Pons (tissue), 1 donor: ENCODE measurements around the gene FRMPD1.

Experiments used
- DNase-seq: peaks from one replicate; pipeline ENCODE4 v3.0.0-alpha.2; 2016; ENCODE audit warnings: low spot score

The FRMPD1 gene

DNA sequence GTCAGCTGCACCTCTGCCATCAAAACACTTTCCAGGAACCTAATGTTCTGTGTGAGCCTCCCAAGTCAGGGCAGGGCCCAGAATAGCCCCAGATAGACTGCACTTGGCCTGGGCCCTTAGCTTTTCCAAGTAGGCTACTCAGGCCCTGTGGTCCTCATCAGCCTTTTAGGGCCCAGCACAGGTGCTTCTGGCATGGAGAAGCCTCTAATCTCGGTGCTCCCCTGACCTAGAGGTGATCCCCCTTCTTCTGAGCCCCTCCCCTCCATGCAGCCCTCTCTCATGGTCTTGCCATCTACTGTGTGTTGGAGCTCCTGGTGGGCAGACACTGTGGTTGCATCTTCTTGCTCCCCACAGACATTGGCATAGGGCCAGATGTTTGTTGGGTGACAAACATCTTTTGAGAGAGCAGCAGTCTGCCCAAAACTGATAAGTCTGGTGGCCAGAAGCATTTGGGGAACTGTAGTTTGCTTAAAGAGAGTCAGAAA, 28.1 kb downstream of the FRMPD1 start:
- no peak for DNase-seq

DNA sequence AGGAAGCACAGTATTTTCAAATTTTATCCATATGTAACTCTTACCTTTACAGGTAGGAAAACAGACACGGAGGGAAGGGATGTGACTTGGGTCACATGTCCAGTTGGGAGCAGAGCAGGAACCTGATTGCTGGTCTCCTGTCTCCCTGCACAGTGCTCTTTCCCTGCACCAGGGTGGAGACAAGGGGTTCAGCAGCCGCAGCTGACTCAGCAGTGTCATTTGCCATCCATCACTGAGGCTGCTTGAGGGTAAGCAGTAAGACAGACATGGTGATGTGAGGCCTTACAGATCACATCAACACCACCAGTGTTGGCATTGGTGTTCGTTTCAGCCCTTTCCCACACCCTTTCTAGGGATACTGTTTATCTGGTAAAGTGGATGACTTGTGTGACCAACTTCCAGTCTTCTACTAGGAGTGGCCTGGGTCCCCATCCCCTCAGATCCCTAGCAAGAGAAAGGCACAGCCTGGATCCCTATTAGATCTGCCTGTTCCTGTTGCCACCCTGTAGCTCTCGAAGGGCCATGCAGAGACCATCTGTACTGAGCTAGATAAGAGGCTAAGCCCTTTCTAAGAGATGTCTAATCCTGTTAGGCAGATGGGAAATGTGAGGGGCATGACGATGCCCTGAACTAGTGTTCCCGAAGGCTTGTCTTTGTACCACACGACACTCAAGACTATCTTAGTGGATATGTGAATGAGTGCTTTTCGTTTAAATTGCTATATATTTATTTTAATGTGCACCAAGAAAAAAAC, 29.1 kb downstream of the FRMPD1 start:
- DNase-seq, result no peak

DNA sequence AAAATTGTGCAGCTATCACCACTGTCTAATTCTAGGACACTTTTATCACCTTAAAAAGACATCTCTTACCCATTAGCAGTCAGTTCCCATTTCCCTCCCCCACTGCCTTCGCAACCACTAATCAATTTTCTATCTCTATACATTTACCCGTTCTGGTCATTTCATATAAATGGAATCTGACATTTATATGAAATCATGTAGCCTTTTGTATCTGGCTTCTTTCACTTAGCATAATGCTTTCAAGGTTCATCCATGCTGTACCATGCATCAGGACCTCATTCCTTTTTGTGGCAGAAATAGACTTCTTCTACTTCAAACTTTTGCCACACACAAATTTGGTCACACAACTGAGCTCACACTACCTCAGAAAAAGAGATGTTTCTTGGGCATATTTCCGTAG, 32.2 kb downstream of the FRMPD1 start:
- no peak for DNase-seq

DNA sequence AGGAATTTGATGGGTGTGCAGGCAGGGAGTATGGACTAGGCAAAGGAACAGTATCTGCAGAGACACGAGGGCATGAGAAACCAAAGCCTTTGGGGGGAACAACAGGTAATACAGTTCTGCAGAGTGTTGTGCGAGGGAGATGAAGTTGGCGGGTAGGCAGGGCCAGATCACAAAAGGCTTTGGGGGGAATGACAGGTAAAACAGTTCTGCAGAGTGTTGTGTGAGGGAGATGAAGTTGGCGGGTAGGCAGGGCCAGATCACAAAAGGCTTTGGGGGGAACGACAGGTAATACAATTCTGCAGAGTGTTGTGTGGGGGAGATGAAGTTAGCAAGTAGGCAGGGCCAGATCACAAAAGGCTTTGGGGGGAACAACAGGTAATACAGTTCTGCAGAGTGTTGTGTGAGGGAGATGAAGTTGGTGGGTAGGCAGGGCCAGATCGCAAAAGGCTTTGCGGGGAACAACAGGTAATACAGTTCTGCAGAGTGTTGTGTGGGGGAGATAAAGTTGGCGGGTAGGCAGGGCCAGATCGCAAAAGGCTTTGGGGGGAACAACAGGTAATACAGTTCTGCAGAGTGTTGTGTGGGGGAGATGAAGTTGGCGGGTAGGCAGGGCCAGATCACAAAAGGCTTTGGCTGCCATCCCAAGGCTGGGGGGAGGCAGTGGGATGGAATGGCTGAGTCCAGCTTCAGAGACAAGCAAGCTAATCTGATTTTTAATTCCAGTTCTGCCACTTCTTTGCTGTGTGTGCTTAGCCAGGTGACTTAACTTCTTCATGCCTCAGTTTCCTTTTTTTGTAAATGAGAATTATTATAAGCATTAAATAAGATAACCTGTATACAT, 33.0 kb downstream of the FRMPD1 start:
- no peak for DNase-seq

GRCh38 chr9:37692622-37693221, 42.0 kb downstream of the FRMPD1 start:
- no peak for DNase-seq

DNA sequence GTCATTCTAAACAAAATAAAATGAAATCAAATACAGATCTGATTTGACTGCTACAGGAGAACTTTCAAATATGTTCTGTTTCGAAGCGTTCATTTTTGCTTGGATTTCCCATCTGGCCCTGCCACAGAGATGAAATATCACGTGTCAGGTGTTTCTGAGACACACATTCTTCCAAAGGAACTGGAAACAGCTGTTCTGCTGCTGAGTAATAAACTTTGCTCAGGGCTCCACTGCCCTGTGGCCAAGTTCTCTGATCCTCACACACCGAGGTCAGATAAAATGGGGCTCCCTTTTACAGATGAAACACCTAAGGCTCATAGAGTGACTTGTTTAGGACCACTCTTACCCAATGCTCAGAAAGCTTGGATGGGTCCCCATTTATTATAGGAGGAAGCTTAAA, 42.5 kb downstream of the FRMPD1 start:
- no peak for DNase-seq

- no peak for DNase-seq
These were observed 43.6 kb downstream of the FRMPD1 start for GRCh38 chr9:37694355-37694754.

- DNase-seq, result no peak
These were observed 45.8 kb downstream of the FRMPD1 start for GRCh38 chr9:37696528-37696927.

DNA sequence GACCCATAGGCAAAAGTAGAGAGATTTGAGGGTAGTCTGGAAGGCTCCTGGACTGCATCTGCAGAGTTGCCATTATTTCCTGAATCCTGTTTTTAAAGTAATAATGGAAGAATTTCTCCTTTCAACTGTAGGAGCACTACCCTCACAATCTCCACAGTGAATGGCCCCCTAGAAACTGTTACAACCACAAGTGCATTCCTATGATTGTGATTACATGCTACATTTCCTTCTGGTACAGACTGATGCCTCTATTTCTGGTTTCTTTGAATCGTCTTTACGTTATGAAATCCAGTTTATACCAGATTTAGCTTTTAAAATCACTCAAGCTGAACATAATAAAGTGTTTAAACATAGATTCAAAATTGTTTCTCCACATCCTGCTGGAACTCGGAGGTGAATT, 49.4 kb downstream of the FRMPD1 start:
- DNase-seq, result no peak

- no peak for DNase-seq
These were observed 50.1 kb downstream of the FRMPD1 start for GRCh38 chr9:37700900-37701299.

DNA sequence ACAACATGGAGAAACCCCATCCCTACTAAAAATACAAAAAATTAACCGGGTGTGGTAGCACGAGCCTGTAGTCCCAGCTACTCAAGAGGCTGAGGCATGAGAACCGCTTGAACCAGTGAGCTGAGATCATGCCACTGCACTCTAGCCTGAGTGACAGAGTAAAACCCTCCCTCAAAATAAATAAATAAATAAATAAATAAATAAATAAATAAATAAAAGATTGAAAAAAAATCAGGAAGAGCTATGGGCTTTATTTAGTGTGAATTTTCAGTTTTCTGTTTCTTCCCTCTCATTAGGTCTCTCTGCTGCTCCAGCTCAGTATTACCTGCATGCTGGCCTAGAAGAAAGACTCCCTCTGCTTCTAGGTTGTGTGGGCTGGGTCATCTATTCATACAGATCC, 55.0 kb downstream of the FRMPD1 start:
- DNase-seq, result no peak

- DNase-seq, result no peak
These were observed 55.5 kb downstream of the FRMPD1 start for GRCh38 chr9:37706290-37706689.

DNA sequence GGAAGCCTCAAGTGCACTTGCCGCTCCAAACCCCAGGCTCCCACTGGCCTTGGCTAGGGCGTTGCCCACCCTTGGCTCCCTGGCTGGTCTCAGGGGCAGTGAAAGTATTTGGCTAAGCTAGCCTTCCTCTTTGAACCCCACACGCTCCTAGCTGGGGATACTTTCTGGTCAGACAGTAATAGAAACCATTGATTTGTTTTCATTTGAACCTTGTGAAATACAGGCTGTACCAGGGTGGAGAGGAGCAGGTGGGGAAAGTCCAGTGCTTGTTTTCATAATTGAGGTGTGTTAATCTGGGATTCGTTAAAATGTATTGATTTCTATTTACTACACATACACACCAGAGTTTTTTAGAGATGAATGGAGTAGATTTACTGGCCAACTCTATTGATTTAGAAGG, 57.0 kb downstream of the FRMPD1 start:
- no peak for DNase-seq

- no peak for DNase-seq
These were observed 59.3 kb downstream of the FRMPD1 start for GRCh38 chr9:37710046-37710445.

DNA sequence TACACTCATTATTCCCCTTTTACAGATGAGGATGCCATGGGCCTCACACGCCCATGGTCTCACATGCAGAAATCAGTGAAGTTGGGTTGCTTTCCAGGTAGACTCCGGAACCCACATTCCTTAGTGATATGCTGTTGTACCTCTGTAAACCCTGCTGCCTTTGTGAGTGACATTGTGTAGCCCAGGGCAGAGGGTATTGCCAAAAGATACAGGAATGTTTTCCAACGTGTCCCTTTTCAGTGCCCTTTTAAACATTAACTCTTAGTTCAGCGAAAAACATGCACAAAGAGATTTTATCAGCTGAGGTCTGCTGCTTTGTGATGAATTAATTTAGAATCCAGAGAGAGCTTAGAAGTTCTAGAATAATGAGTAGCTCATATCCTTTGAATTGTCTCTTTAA, 64.5 kb downstream of the FRMPD1 start:
- DNase-seq, result no peak

GRCh38 chr9:37715991-37716505, 65.3 kb downstream of the FRMPD1 start:
- DNase-seq, result no peak

DNA sequence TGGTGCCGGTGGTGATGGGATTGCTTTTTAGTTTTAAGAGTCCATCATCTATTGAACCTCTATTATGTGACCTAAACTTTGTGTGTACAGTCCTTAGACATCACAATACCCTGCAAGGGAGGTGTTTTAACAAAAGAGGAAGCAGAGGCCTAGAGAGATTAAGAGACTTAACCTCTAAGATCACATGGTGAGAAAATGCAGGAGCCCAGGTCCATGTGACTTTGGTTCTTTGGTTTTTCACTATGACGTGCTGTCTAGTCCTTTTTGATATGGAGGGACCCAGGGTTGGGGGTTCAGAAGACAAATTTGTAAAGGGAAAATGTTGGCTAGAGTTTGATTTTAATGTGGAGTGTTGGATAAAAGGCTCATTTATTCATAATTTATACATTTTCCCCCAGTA, 68.8 kb downstream of the FRMPD1 start:
- no peak for DNase-seq

DNA sequence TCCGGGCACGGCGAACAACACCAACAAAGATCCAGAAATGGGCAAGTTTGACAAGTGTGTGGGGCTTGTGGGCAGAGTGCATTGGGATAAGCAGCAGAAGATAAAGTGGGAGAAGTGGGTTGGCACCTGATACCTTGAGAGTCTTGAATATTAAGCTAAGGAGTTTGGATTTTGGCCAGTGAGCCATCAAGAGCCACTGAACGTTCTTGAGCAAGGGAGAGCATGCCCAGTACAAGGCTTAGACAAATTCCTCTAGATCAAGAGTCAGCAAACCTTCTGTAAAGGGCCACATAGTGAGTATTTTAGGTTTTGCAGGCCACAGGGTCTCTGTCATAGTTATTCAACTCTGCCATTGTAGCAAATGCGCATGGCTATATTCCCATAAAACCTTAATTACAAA, 76.3 kb downstream of the FRMPD1 start:
- no peak for DNase-seq

DNA sequence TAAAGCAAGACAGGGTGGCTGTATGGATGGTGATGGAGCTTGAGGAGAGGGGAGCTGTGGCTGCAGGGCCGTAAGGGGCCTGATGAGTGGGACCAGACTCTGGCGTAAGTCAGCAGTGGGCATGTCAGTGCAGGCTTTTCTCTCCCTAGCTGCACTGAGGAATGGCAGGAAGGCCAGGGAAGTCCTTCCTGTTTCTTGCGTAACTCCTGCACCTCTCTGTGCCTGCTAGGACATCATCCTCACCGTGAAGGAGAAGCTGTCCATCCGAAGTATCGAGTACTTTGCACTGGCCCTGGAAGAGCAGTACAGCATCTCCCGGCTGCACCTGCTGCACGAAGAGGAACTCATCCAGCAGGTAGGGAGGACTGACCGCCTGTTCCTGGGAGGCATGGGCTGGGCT, 78.7 kb downstream of the FRMPD1 start:
- DNase-seq, result no peak

DNA sequence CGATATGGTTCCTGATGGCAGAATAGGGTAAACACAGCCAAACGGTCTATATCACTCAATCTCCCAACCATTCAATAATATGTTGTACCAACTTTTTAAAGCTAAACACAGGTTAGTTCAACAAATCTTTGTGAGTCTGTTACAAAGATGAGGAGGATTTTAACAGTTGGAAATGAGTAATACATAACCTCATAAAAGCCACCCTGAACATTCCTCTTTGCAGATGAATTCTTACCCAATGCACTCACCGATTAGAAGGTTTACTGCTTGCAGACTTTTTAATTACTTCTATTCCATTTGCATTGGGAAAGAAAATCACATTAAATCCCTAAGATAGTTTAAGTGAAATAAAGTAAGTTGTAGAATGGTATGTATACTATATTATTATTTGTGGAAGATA, 79.5 kb downstream of the FRMPD1 start:
- DNase-seq, result no peak

- DNase-seq, result no peak
These were observed 80.1 kb downstream of the FRMPD1 start for GRCh38 chr9:37730839-37731238.

DNA sequence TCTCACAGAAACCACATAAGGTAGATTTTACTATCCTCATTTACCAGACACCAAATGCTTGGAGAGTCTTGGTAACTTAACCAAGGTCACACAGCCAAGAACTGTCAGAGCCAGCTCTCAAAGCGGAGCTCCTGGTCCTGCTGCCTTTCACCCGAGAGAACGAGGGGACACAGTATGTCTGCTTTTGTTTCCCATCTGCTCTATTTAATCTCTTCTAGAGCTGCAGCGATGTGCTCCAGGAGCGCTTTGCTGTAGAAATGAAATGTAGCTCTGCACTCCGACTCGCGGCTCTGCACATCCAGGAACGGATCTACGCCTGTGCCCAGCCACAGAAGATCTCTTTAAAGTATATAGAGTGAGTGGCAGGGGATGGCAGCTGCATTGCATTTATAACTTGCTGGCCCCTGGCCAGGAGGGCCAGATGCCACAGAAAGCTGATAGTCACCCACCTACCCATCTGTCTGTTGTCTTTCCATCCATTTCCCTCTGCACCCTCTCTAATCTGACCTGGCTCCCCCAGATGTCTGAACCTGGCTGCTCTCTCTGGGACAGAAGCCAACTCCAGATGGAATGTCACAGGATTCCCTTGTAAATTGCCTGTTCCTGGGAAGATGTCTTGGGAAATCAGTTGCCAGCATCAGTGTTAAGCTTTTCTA, 81.5 kb downstream of the FRMPD1 start:
- DNase-seq, result no peak
